ENCODE data around the gene MLXIP. TPM values are rescaled to one million over a fixed set of nuclear protein-coding genes. Genes with fewer than 3 reads are reported as not detected.
A peak's percentile ranks its signal among the peaks of the same experiment; 100 is the strongest.

MLXIP gene
- total and polyA plus RNA-seq, 2 experiments from 2014 or later = 16.2 to 23.0 TPM

DNA sequence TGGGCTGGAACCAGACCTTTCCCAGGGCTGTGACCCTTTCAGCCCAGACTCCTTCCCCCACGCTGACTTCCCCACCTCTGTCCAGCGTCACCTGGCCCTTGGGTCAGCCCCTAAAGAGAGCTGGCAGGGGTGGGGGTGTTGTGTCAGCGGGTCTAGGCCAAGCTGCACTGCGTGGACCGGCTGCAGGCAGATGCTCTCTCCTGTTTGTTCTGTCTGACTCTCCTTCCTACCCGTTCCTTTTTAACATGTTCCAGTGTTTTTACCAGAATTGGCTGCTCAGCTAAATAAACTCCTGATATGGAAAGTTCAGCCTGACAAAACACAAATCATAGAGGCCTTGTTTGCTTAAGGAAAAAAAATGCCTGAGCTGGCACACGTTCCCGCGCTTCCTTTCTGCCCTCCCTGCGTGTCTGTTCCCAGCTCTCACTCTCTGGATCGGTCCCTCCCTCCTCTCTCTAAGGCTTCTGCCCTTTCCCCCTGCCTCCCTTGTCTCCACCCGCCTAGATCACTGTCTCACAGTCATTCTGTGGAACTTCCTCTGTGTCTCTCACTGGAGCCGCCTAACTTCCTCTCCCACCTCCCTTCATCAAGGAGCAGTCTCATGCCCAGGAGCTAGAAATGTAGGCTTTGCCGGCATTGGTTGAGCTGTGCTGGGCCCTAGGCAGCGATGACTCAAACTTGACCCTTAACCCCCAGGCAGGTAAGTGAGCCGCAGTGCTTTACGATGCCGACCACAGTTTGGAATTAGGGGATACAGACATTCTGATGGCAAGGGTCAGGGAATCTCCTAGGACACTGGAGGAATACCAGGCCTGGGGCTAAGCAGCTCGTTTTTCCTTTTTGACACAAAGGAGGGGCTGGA, 15.5 kb upstream of the MLXIP start (continued):
- no peak for TF ChIP-seq CREB1 (CRISPR knock-in tag; IDR thresholded peaks at IDR 0.05; ENCODE audit: low read depth)
- TF ChIP-seq, protein P1, sequence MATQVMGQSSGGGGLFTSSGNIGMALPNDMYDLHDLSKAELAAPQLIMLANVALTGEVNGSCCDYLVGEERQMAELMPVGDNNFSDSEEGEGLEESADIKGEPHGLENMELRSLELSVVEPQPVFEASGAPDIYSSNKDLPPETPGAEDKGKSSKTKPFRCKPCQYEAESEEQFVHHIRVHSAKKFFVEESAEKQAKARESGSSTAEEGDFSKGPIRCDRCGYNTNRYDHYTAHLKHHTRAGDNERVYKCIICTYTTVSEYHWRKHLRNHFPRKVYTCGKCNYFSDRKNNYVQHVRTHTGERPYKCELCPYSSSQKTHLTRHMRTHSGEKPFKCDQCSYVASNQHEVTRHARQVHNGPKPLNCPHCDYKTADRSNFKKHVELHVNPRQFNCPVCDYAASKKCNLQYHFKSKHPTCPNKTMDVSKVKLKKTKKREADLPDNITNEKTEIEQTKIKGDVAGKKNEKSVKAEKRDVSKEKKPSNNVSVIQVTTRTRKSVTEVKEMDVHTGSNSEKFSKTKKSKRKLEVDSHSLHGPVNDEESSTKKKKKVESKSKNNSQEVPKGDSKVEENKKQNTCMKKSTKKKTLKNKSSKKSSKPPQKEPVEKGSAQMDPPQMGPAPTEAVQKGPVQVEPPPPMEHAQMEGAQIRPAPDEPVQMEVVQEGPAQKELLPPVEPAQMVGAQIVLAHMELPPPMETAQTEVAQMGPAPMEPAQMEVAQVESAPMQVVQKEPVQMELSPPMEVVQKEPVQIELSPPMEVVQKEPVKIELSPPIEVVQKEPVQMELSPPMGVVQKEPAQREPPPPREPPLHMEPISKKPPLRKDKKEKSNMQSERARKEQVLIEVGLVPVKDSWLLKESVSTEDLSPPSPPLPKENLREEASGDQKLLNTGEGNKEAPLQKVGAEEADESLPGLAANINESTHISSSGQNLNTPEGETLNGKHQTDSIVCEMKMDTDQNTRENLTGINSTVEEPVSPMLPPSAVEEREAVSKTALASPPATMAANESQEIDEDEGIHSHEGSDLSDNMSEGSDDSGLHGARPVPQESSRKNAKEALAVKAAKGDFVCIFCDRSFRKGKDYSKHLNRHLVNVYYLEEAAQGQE (IDR thresholded peaks at IDR 0.05; ENCODE audit: unreplicated experiment) = no peak
- no peak for TF ChIP-seq ZNF114 (CRISPR knock-in tag; IDR thresholded peaks at IDR 0.05)
- TF ChIP-seq, protein P2, sequence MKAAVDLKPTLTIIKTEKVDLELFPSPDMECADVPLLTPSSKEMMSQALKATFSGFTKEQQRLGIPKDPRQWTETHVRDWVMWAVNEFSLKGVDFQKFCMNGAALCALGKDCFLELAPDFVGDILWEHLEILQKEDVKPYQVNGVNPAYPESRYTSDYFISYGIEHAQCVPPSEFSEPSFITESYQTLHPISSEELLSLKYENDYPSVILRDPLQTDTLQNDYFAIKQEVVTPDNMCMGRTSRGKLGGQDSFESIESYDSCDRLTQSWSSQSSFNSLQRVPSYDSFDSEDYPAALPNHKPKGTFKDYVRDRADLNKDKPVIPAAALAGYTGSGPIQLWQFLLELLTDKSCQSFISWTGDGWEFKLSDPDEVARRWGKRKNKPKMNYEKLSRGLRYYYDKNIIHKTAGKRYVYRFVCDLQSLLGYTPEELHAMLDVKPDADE (IDR thresholded peaks at IDR 0.05) = no peak
- TF ChIP-seq ZNF331 (CRISPR knock-in tag; IDR thresholded peaks at IDR 0.05; ENCODE audit: low read depth) = no peak
- no peak for TF ChIP-seq EZH2phosphoT487 (IDR thresholded peaks at IDR 0.05; ENCODE audit: unreplicated experiment)
- no peak for TF ChIP-seq JUNB (IDR thresholded peaks at IDR 0.05; ENCODE audit: unreplicated experiment)
- TF ChIP-seq STAT1 (IDR thresholded peaks at IDR 0.05; ENCODE audit: unreplicated experiment) = no peak
- TF ChIP-seq NANOG (IDR thresholded peaks at IDR 0.05; ENCODE audit: borderline replicate concordance) = no peak
- TF ChIP-seq POLR2AphosphoS5 (IDR thresholded peaks at IDR 0.05; ENCODE audit: low read depth) = no peak
- no peak for TF ChIP-seq EZH2 (IDR thresholded peaks at IDR 0.05; ENCODE audit: low read depth, unreplicated experiment)

GRCh38 chr12:122063694-122064024, 14.9 kb upstream of the MLXIP start:
- Mint-ChIP-seq H3K27me3 (ENCODE audit: insufficient read depth, low read depth, poor library complexity) (peaks cover 4% of the 10 kb centered on the region), H3K27ac (peak overlapping the region; percentile 89), H3K4me1 (peaks cover 25% of the 10 kb centered on the region), H3K4me3 (peak overlapping the region; percentile 36; the same call in 2 of the 3 replicates), H3K9me3 (peaks cover 4% of the 10 kb centered on the region; the same call in 1 of the 3 replicates), H3K36me3 (ENCODE audit: low read depth) (peaks cover 35% of the 10 kb centered on the region)
- ATAC-seq (peak; percentile 5), DNase-seq (ENCODE audit: low spot score) (no peak)
- Histone ChIP-seq H3K79me2 (replicated peaks; ENCODE audit: insufficient read depth) (0 out of 2 replicates have a peak, but pooled peaks cover 7% of the 10 kb centered on the region), H4K20me1 (replicated peaks; ENCODE audit: insufficient read depth) (no peaks in the 10 kb centered on the region), H3K4me1 (ENCODE audit: insufficient read depth) (peaks cover 9% of the 10 kb centered on the region; the same call in 1 of the 2 replicates), H3K27ac (ENCODE audit: low read depth) (peak overlapping the region; percentile 81; the same call in 1 of the 2 replicates), H3K4me2 (no peak overlapping the region), H2AFZ (no peak overlapping the region), H3F3A (replicated peaks; ENCODE audit: low read depth) (no peaks in the 10 kb centered on the region), H3K27me3 (ENCODE audit: insufficient read depth) (no peaks in the 10 kb centered on the region), H3K9me2 (ENCODE audit: insufficient read depth) (no peaks in the 10 kb centered on the region), H3K4me3 (no peak overlapping the region), H3K36me3 (ENCODE audit: insufficient read depth) (no peaks in the 10 kb centered on the region; the same call in 1 of the 2 replicates)
- TF ChIP-seq JUNB (IDR thresholded peaks at IDR 0.05; ENCODE audit: unreplicated experiment) (no peak), ZNF462 (CRISPR knock-in tag; IDR thresholded peaks at IDR 0.05) (no peak), NANOG (IDR thresholded peaks at IDR 0.05; ENCODE audit: borderline replicate concordance) (no peak)
